HEK293 (cell line): ENCODE data around the gene ATP5ME.

ENCODE experiments used
- BCL11A ChIP-seq: fragments of 450-650 bp; formaldehyde crosslinking; IDR thresholded peaks from 2 replicates; pipeline ENCODE4 v1.5.1; 2016; ENCODE audit warnings: low read depth, missing biosample characterization, missing genetic modification characterization
- SCRT2 ChIP-seq: fragments of 450-650 bp; formaldehyde crosslinking; IDR thresholded peaks from 2 replicates; pipeline ENCODE4 v1.5.1; 2016; ENCODE audit warnings: missing biosample characterization, missing genetic modification characterization
- SP2 ChIP-seq: fragments of 450-650 bp; formaldehyde crosslinking; IDR thresholded peaks from 2 replicates; pipeline ENCODE4 v1.5.1; 2016; ENCODE audit warnings: missing biosample characterization, missing genetic modification characterization
- ZNF121 ChIP-seq: fragments of 450-650 bp; formaldehyde crosslinking; IDR thresholded peaks from 2 replicates; pipeline ENCODE4 v1.5.1; 2016; ENCODE audit warnings: missing biosample characterization, missing genetic modification characterization
- ZNF354C ChIP-seq: fragments of 450-650 bp; formaldehyde crosslinking; IDR thresholded peaks from 2 replicates; pipeline ENCODE4 v1.5.1; 2016; ENCODE audit warnings: missing biosample characterization, missing genetic modification characterization, low read depth, borderline replicate concordance
- ZNF514 ChIP-seq: fragments of 450-650 bp; formaldehyde crosslinking; IDR thresholded peaks from 2 replicates; pipeline ENCODE4 v1.5.1; 2016; ENCODE audit warnings: missing biosample characterization, missing genetic modification characterization
- ZNF629 ChIP-seq: fragments of 450-650 bp; formaldehyde crosslinking; IDR thresholded peaks from 2 replicates; pipeline ENCODE4 v1.5.1; 2017; ENCODE audit warnings: missing biosample characterization, missing genetic modification characterization
- ZNF785 ChIP-seq: fragments of 450-650 bp; formaldehyde crosslinking; IDR thresholded peaks from 2 replicates; pipeline ENCODE4 v1.5.1; 2016; ENCODE audit warnings: missing biosample characterization, missing genetic modification characterization
- TF ChIP-seq, protein P1 (sequence below): fragments of 450-650 bp; formaldehyde crosslinking; IDR thresholded peaks from 2 replicates; pipeline ENCODE4 v1.5.1; 2016; ENCODE audit warnings: missing biosample characterization, missing genetic modification characterization
- TF ChIP-seq, protein P2 (sequence below): fragments of 450-650 bp; formaldehyde crosslinking; IDR thresholded peaks from 2 replicates; pipeline ENCODE4 v1.5.1; 2016; ENCODE audit warnings: missing biosample characterization, missing genetic modification characterization, low read depth

DNA sequence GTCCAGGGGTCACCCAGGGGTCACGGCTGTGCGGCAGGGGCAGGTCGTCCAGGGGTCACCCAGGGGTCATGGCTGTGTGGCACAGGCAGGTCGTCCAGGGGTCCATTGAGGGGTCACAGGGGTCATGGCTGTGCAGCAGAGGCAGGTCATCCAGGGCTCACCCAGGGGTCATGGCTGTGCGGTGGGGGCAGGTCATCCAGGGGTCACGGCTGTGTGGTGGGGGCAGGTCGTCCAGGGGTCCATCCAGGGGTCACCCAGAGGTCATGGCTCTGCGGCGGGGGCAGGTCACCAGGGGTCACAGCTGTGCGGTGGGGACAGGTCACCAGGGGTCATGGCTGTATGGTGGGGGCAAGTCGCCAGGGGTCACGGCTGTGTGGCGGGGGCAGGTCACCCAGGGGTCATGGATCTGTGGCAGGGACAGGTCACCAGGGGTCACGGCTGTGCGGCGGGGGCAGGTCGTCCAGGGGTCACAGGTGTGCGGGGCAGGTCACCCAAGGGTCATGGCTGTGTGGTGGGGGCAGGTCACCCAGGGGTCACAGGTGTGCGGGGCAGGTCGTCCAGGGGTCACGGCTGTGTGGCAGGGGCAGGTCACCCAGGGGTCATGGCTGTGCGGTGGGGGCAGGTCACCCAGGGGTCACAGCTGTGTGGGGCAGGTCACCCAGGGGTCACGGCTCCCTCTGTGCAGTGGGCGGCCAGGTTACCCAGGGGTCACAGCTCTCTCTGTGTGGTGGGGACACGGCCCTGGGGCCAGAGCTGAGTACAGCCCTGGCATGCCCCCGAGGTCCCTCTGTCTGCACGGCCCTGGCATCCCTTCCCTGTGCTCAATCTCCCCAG lies 16.0 kb downstream of the ATP5ME start:
- TF ChIP-seq ZNF629 (tag by site-specific recombination) (no peak), BCL11A (tag by site-specific recombination) (peak; percentile 75), ZNF514 (tag by site-specific recombination) (no peak), ZNF121 (no peak), ZNF354C (tag by site-specific recombination) (no peak), SCRT2 (tag by site-specific recombination) (no peak), ZNF785 (tag by site-specific recombination) (no peak), SP2 (no peak)
- TF ChIP-seq, protein P1, sequence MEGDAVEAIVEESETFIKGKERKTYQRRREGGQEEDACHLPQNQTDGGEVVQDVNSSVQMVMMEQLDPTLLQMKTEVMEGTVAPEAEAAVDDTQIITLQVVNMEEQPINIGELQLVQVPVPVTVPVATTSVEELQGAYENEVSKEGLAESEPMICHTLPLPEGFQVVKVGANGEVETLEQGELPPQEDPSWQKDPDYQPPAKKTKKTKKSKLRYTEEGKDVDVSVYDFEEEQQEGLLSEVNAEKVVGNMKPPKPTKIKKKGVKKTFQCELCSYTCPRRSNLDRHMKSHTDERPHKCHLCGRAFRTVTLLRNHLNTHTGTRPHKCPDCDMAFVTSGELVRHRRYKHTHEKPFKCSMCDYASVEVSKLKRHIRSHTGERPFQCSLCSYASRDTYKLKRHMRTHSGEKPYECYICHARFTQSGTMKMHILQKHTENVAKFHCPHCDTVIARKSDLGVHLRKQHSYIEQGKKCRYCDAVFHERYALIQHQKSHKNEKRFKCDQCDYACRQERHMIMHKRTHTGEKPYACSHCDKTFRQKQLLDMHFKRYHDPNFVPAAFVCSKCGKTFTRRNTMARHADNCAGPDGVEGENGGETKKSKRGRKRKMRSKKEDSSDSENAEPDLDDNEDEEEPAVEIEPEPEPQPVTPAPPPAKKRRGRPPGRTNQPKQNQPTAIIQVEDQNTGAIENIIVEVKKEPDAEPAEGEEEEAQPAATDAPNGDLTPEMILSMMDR (tag by site-specific recombination): no peak
- TF ChIP-seq, protein P2, sequence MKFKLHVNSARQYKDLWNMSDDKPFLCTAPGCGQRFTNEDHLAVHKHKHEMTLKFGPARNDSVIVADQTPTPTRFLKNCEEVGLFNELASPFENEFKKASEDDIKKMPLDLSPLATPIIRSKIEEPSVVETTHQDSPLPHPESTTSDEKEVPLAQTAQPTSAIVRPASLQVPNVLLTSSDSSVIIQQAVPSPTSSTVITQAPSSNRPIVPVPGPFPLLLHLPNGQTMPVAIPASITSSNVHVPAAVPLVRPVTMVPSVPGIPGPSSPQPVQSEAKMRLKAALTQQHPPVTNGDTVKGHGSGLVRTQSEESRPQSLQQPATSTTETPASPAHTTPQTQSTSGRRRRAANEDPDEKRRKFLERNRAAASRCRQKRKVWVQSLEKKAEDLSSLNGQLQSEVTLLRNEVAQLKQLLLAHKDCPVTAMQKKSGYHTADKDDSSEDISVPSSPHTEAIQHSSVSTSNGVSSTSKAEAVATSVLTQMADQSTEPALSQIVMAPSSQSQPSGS: no peak
